SH-SY5Y (cell line): ENCODE results near the gene FUZ.

Experiments
- GATA2 ChIP-seq: IDR thresholded peaks from 2 replicates; pipeline ENCODE4 v1.6.1; 2011; ENCODE audit warnings: mild to moderate bottlenecking, low read depth, low read length
- GATA3 ChIP-seq: IDR thresholded peaks from 2 replicates; pipeline ENCODE4 v1.6.1; 2011; ENCODE audit warnings: low read depth, mild to moderate bottlenecking, low read length, moderate library complexity

- TF ChIP-seq GATA3 = no peak
- no peak for TF ChIP-seq GATA2
Measured at GRCh38 chr19:49836176-49837008, 23.3 kb upstream of the FUZ start.
